ENCODE results near the gene GPR146.

DNA sequence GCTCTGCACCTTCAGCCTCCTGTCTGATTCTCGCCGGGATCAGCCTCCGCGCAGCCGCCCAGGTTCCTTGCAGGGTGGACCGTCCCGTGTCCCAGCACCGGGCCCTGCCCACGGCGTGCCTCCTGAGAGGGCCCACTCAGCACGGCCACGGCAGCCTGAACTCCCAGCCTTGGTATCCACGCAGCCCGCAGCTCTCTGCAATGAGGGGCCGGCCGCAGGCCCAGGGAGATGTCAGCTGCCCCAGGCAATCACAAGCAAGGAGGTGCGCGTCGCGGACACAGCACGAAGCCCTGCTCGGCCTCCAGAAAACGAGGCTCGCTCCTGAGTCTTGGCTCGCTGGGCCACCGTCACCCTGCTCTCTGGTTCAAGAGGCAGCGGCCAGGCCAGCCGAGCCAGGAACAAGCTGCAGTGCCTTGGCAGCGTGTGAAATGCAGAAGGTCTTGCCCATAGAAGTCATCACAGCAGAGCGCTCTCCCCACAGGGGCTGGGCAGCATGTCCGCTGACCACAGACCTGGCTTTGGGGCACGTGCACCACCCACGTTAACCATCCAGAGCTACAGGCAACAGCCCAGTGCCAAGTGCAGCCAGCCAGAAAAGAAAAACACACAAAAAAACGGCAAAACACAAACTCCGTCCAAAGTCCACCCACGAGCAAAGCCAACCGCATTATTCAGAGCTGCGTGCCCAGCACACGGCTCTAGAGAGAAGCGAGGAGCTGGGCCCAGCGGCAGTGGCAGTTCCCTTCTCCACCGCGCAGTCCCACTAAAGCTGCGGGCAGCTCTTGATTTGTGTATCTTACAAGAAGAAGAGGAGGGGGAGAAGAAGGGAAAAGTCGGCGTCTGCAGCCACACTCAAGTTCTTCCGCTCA, 57.5 kb downstream of the GPR146 start:
- TF ChIP-seq CTCF (IDR thresholded peaks at IDR 0.05) (no peak), POLR2A (IDR thresholded peaks at IDR 0.05) (no peak)
